K562 (cell line): ENCODE measurements around the gene FBXO15. TPM values are rescaled to one million over a fixed set of nuclear protein-coding genes. Genes with fewer than 3 reads are reported as not detected.

Experiments
- HLTF ChIP-seq: fragments of 450-650 bp; IDR thresholded peaks from 2 replicates; pipeline ENCODE4 v1.6.1; 2016
- MEF2A ChIP-seq: IDR thresholded peaks from 2 replicates; pipeline ENCODE4 v1.6.1; 2011; ENCODE audit warnings: low read depth, mild to moderate bottlenecking, low read length, moderate library complexity; ENCODE audit not compliant: control insufficient read depth
- MGA ChIP-seq: fragments of 450-650 bp; IDR thresholded peaks from 2 replicates; pipeline ENCODE4 v1.6.1; 2016; ENCODE audit warnings: mild to moderate bottlenecking, moderate library complexity
- MTA1 ChIP-seq: fragments of 450-650 bp; IDR thresholded peaks from 2 replicates; pipeline ENCODE4 v1.6.1; 2017; ENCODE audit warnings: borderline replicate concordance
- NCOA2 ChIP-seq, 2 experiments: fragments of 450-650 bp; IDR thresholded peaks; 2 replicates each; pipeline ENCODE4 v1.6.1; 2018; ENCODE audit warnings: mild to moderate bottlenecking in 2 of 2, moderate library complexity in 1 of 2; ENCODE audit not compliant: partially characterized antibody in 2 of 2
- NRF1 ChIP-seq, 2 experiments: fragments of 450-650 bp; IDR thresholded peaks in 1 of 2; conservative IDR thresholded peaks in 1 of 2; 2 replicates each; pipeline ENCODE4 v1.6.1; 2014; ENCODE audit warnings: mild to moderate bottlenecking in 2 of 2
- POLR2AphosphoS5 ChIP-seq: IDR thresholded peaks from 2 replicates; pipeline ENCODE4 v1.6.1; 2011; ENCODE audit warnings: mild to moderate bottlenecking, low read depth, low read length, moderate library complexity; ENCODE audit not compliant: control insufficient read depth, insufficient read depth
- SIN3A ChIP-seq, 2 experiments: fragments of 150-350 bp in 1 of 2; IDR thresholded peaks; 2 replicates each; pipeline ENCODE4 v1.6.1; 2011 to 2016; ENCODE audit warnings: borderline replicate concordance in 2 of 2, low read depth in 2 of 2, low read length in 2 of 2, mild to moderate bottlenecking in 2 of 2, moderate library complexity in 2 of 2; ENCODE audit not compliant: control insufficient read depth in 1 of 2
- SRF ChIP-seq, 2 experiments: fragments of 250-450, 450-650 bp in 1 of 2; sonication (Bioruptor Pico) in 1 of 2; sonication (generic) in 1 of 2; formaldehyde crosslinking; IDR thresholded peaks; 2 replicates each; pipeline versions ENCODE4 v1.5.0 to v1.5.1; 2020 to 2022; ENCODE audit warnings: mild to moderate bottlenecking in 1 of 2, missing genetic modification reagents in 1 of 2
- SRSF1 ChIP-seq: fragments of 200-400 bp; formaldehyde crosslinking; IDR thresholded peaks from 2 replicates; pipeline ENCODE4 v1.6.1; 2017; ENCODE audit warnings: mild to moderate bottlenecking, low read depth, low read length, moderate library complexity
- TARDBP ChIP-seq: fragments of 450-650 bp; IDR thresholded peaks from 2 replicates; pipeline ENCODE4 v1.6.1; 2016
- TFE3 ChIP-seq: fragments of 450-650 bp; formaldehyde crosslinking; IDR thresholded peaks from 2 replicates; pipeline ENCODE4 v1.4.0; 2020; ENCODE audit warnings: mild to moderate bottlenecking, mixed read lengths
- ZBTB8A ChIP-seq: fragments of 450-650 bp; IDR thresholded peaks from 2 replicates; pipeline ENCODE4 v1.6.1; 2018; ENCODE audit warnings: mild to moderate bottlenecking, moderate library complexity; ENCODE audit not compliant: partially characterized antibody
- ZNF431 ChIP-seq: sonication (generic); formaldehyde crosslinking; IDR thresholded peaks from 2 replicates; pipeline ENCODE4 v1.8.0; 2022; ENCODE audit warnings: mild to moderate bottlenecking, missing genetic modification reagents
- polyA plus RNA-seq, 8 experiments: library from polyadenylated mRNA; depleted of rRNA in 4 of 8; stranded (reverse) in 5 of 8; unstranded in 3 of 8; fragments of >200 nt; fragmentation: Nextera tagmentation in 2 of 8; fragmentation: Illumina TruSeq in 1 of 8; extraction: Ambion mirVana in 2 of 8; extraction: Trizol in 1 of 8; gene quantifications; 2 replicates each; pipeline versions ENCODE4 v1.2.1 to v1.2.3, GENCODE V29; 2011 to 2014; ENCODE audit warnings: inconsistent platforms in 1 of 8, missing spikeins in 1 of 8
- total RNA-seq, 7 experiments: library from RNA; depleted of rRNA in 6 of 7; stranded (reverse); fragments of >200 nt in 6 of 7; fragmentation: Illumina TruSeq in 2 of 7; extraction: Trizol in 2 of 7; gene quantifications; 2 replicates each; pipeline versions ENCODE4 v1.2.1 to v1.2.3, GENCODE V29; 2011 to 2021; ENCODE audit warnings: low replicate concordance in 1 of 7

FBXO15 gene
- total and polyA plus RNA-seq, 9 of the 15 experiments (the other 6 are each of a cell fraction or from before 2014, with no cell fraction given): 0.07 to 0.43 (median 0.27) TPM; not detected in 1

GRCh38 chr18:74147779-74148542 is at the start of gene FBXO15, which contains the start of gene TIMM21 (continued):
- no peak for TF ChIP-seq HLTF
- TF ChIP-seq ZNF431 (CRISPR knock-in tag): no peak
- TF ChIP-seq NCOA2 (IDR thresholded peaks at IDR 0.05; ENCODE audit: partially characterized antibody in 2 of 2): no peak
- TF ChIP-seq ZBTB8A: no peak
- TF ChIP-seq SIN3A (IDR thresholded peaks at IDR 0.05; ENCODE audit: borderline replicate concordance in 2 of 2, control insufficient read depth in 1 of 2, low read depth in 2 of 2, low read length in 2 of 2): peak in 1 of 2 experiments; percentile 56; a peak in 2 of 4 replicates
- peak; percentile 24; the same call in 1 of the 2 replicates for TF ChIP-seq MGA
- TF ChIP-seq TARDBP: no peak
- no peak for TF ChIP-seq TFE3 (CRISPR knock-in tag)
- TF ChIP-seq MEF2A: no peak
- peak; percentile 94 for TF ChIP-seq MTA1
- peak; percentile 96 to 97 for TF ChIP-seq NRF1 (conservative IDR thresholded peaks at IDR 0.05 in 1 of 2, IDR thresholded peaks at IDR 0.05 in 1 of 2)
- no peak for TF ChIP-seq SRSF1
- TF ChIP-seq POLR2AphosphoS5: peak; percentile 60; the same call in 1 of the 2 replicates
- TF ChIP-seq SRF (CRISPR knock-in tag; IDR thresholded peaks at IDR 0.05): peak in 1 of 2 experiments; percentile 26; a peak in 1 of 4 replicates
